ENCODE results near the gene ARFGEF3. TPM values are rescaled to one million over a fixed set of nuclear protein-coding genes. Genes with fewer than 3 reads are reported as not detected.

The ARFGEF3 gene
- total and polyA plus RNA-seq, 2 experiments from 2014 or later = 5.8 to 24.6 TPM

GRCh38 chr6:138374230-138374629 is 212.5 kb downstream of the ARFGEF3 start (continued):
- TF ChIP-seq ZNF462 (CRISPR knock-in tag; IDR thresholded peaks at IDR 0.05) (no peak), CTCF (conservative IDR thresholded peaks at IDR 0.05; ENCODE audit: low read depth in 2 of 2) (no peak), POLR2AphosphoS5 (IDR thresholded peaks at IDR 0.05; ENCODE audit: low read depth) (no peak), JUNB (IDR thresholded peaks at IDR 0.05; ENCODE audit: unreplicated experiment) (no peak), EZH2phosphoT487 (IDR thresholded peaks at IDR 0.05; ENCODE audit: unreplicated experiment) (no peak), STAT1 (IDR thresholded peaks at IDR 0.05; ENCODE audit: unreplicated experiment) (no peak)

DNA sequence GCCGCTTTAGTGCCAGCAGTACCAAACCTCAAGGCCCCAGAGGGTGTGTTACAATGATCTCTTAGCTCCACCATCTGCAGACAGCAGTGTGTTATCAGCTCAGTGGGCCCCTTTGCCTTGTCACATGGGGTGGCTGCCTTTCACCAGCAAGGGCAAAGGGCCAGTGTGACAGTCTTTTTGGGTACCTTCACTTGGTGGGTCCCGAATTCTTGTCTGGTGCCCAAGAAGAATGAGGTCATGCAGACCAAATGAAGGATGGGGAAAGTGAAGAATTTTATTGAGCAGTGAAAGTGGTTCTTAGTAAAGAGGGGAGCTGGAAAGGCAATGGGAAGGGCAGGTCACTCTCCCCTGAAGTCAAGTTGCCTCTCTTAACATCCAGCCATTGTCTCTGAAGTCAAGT is 213.1 kb downstream of the ARFGEF3 start:
- Histone ChIP-seq H3K4me3 (no peak overlapping the region), H2AFZ (0 out of 2 replicates have a peak overlapping the region, but pooled peaks have one; percentile 15), H3K27ac (ENCODE audit: low read depth) (no peak overlapping the region), H4K20me1 (replicated peaks; ENCODE audit: insufficient read depth) (no peaks in the 10 kb centered on the region), H3K4me2 (no peak overlapping the region), H3K79me2 (replicated peaks; ENCODE audit: insufficient read depth) (no peaks in the 10 kb centered on the region), H3K9me2 (ENCODE audit: insufficient read depth) (no peaks in the 10 kb centered on the region), H3F3A (replicated peaks; ENCODE audit: low read depth) (no peaks in the 10 kb centered on the region), H3K27me3 (ENCODE audit: insufficient read depth) (no peaks in the 10 kb centered on the region), H3K4me1 (ENCODE audit: insufficient read depth) (peaks cover 25% of the 10 kb centered on the region), H3K36me3 (ENCODE audit: insufficient read depth) (no peaks in the 10 kb centered on the region)
- no peaks in the 10 kb centered on the region; the same call in 2 of the 3 replicates for H3K9me3 Mint-ChIP-seq
- peaks cover under 1% of the 10 kb centered on the region for H3K27me3 Mint-ChIP-seq (ENCODE audit: insufficient read depth, low read depth, poor library complexity)
- no peak for DNase-seq (ENCODE audit: low spot score)
- peaks cover 31% of the 10 kb centered on the region for H3K4me1 Mint-ChIP-seq
- no peak for ATAC-seq
- no peak overlapping the region for H3K27ac Mint-ChIP-seq
- H3K36me3 Mint-ChIP-seq (ENCODE audit: low read depth) = no peaks in the 10 kb centered on the region
- no peak overlapping the region for H3K4me3 Mint-ChIP-seq
- TF ChIP-seq STAT1 (IDR thresholded peaks at IDR 0.05; ENCODE audit: unreplicated experiment) = no peak
- TF ChIP-seq EZH2 (IDR thresholded peaks at IDR 0.05; ENCODE audit: low read depth, unreplicated experiment) = no peak
- no peak for TF ChIP-seq ZNF331 (CRISPR knock-in tag; IDR thresholded peaks at IDR 0.05; ENCODE audit: low read depth)
- no peak for TF ChIP-seq CREB1 (CRISPR knock-in tag; IDR thresholded peaks at IDR 0.05; ENCODE audit: low read depth)
- no peak for TF ChIP-seq ETS1 (IDR thresholded peaks at IDR 0.05)
- TF ChIP-seq EZH2phosphoT487 (IDR thresholded peaks at IDR 0.05; ENCODE audit: unreplicated experiment) = no peak
- TF ChIP-seq NANOG (IDR thresholded peaks at IDR 0.05; ENCODE audit: borderline replicate concordance) = no peak
- TF ChIP-seq, protein P1, sequence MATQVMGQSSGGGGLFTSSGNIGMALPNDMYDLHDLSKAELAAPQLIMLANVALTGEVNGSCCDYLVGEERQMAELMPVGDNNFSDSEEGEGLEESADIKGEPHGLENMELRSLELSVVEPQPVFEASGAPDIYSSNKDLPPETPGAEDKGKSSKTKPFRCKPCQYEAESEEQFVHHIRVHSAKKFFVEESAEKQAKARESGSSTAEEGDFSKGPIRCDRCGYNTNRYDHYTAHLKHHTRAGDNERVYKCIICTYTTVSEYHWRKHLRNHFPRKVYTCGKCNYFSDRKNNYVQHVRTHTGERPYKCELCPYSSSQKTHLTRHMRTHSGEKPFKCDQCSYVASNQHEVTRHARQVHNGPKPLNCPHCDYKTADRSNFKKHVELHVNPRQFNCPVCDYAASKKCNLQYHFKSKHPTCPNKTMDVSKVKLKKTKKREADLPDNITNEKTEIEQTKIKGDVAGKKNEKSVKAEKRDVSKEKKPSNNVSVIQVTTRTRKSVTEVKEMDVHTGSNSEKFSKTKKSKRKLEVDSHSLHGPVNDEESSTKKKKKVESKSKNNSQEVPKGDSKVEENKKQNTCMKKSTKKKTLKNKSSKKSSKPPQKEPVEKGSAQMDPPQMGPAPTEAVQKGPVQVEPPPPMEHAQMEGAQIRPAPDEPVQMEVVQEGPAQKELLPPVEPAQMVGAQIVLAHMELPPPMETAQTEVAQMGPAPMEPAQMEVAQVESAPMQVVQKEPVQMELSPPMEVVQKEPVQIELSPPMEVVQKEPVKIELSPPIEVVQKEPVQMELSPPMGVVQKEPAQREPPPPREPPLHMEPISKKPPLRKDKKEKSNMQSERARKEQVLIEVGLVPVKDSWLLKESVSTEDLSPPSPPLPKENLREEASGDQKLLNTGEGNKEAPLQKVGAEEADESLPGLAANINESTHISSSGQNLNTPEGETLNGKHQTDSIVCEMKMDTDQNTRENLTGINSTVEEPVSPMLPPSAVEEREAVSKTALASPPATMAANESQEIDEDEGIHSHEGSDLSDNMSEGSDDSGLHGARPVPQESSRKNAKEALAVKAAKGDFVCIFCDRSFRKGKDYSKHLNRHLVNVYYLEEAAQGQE (IDR thresholded peaks at IDR 0.05; ENCODE audit: unreplicated experiment) = no peak
- TF ChIP-seq POLR2AphosphoS5 (IDR thresholded peaks at IDR 0.05; ENCODE audit: low read depth) = no peak
